GM06990 (cell line): ENCODE data around the gene OSBPL8.

Experiments used
- DNase-seq: peaks from one replicate; pipeline ENCODE4 v3.0.0-alpha.2; 2011; ENCODE audit not compliant: insufficient read length; ENCODE audit errors: extremely low read depth
- H3K27me3 ChIP-seq: replicated peaks from 2 replicates; pipeline ENCODE4 v1.6.0; 2011; ENCODE audit warnings: low read length; ENCODE audit not compliant: control insufficient read depth, insufficient read depth
- H3K36me3 ChIP-seq: 2 replicates; pipeline ENCODE4 v1.5.1; 2011; ENCODE audit warnings: low read length; ENCODE audit not compliant: control insufficient read depth, insufficient read depth
- H3K4me3 ChIP-seq: replicated peaks from 2 replicates; pipeline ENCODE4 v1.5.1; 2011; ENCODE audit warnings: low read depth, mild to moderate bottlenecking, control low read depth, low read length
- TF ChIP-seq, protein P1 (sequence below): IDR thresholded peaks from 2 replicates; pipeline ENCODE4 v1.5.1; 2011; ENCODE audit warnings: low read length, control low read depth, mild to moderate bottlenecking, inconsistent platforms; ENCODE audit not compliant: insufficient read depth, poor library complexity, severe bottlenecking

OSBPL8 gene

DNA sequence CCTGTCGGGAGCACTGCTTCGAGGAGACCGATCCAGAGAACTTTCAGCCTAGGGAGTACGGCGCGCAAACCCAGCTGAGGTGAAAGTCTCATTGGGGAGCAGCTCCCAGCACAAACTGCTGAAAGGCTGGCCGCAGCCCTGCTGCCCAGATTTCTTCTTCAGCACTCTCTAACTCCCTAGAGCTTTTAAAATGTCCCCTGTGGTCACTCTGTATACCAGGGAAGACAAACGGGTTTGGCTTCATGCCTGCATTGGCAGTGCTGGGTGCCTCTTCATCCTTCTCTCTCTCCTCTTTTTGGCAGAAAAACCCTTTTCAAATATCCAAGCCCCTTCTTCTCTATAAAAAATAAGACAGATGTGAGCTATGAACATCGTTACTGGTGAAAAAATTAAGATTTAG is 246.3 kb downstream of the OSBPL8 start:
- no peaks in the 10 kb centered on the region for H3K27me3 ChIP-seq
- no peak overlapping the region for H3K4me3 ChIP-seq
- H3K36me3 ChIP-seq = no peaks in the 10 kb centered on the region
- DNase-seq = no peak
- TF ChIP-seq, protein P1, sequence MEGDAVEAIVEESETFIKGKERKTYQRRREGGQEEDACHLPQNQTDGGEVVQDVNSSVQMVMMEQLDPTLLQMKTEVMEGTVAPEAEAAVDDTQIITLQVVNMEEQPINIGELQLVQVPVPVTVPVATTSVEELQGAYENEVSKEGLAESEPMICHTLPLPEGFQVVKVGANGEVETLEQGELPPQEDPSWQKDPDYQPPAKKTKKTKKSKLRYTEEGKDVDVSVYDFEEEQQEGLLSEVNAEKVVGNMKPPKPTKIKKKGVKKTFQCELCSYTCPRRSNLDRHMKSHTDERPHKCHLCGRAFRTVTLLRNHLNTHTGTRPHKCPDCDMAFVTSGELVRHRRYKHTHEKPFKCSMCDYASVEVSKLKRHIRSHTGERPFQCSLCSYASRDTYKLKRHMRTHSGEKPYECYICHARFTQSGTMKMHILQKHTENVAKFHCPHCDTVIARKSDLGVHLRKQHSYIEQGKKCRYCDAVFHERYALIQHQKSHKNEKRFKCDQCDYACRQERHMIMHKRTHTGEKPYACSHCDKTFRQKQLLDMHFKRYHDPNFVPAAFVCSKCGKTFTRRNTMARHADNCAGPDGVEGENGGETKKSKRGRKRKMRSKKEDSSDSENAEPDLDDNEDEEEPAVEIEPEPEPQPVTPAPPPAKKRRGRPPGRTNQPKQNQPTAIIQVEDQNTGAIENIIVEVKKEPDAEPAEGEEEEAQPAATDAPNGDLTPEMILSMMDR = no peak

DNA sequence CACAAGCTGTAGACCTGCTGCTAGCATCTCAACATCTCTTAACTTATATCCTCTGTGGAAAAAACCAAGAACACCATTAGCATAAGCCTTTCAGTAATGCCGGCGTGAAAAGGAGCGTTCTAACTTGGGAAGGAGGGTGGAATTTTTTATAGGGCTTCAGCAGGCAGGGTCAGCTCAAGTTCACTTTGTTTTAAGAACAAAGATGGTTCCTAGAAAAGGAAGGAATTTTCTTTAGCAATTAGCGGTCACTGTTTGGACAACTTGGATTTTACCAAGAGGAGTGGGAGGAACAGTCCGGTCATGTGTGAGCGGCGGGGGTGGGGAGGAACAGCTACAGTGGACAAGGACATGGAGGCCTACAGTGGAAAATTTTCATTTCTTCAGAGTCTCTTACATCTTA is 247.3 kb downstream of the OSBPL8 start:
- Histone ChIP-seq H3K27me3 (no peaks in the 10 kb centered on the region), H3K36me3 (no peaks in the 10 kb centered on the region), H3K4me3 (no peak overlapping the region)
- TF ChIP-seq, protein P1 = no peak
- no peak for DNase-seq

DNA sequence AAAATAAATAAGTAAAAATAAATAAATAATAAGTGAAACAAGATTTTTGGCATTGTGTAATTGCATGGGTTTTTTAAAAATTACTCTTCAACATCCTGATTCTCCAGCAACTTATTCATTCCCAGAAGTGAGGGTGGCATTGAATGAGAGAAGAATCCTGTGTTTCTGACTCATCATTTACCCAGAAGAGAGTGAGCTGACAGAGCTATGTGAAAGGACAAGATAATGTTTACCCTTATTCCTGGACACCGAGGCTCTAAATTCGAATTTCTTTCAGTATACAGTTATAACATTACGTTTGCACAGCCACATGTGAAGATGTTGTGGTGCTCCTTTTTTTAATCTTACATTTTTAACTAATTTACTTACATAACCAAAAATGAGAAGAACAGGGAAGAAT is 247.8 kb downstream of the OSBPL8 start:
- TF ChIP-seq, protein P1 = no peak
- Histone ChIP-seq H3K27me3 (no peaks in the 10 kb centered on the region), H3K4me3 (no peak overlapping the region), H3K36me3 (no peaks in the 10 kb centered on the region)
- DNase-seq = no peak

DNA sequence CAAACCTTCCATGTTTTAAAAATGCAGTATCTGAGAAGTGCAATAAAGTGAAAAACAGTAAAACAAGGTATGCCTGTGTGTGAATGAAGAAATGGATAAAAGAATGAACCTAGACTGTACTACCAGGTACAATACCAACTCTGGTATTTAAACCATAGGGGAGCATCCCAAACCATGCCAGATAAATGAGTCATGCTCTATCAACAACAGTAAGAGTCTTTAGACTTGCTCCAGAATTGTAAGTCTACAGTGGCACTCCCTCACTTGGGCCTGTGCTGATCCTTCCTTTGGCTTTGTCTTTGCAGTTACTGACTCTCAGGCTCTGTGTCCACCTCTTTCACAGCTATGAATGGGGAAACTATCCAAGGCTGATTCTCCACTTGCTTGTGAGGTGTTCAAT is 249.5 kb downstream of the OSBPL8 start:
- no peak for DNase-seq
- TF ChIP-seq, protein P1 = no peak
- no peak overlapping the region for H3K4me3 ChIP-seq
- no peaks in the 10 kb centered on the region for H3K36me3 ChIP-seq
- no peaks in the 10 kb centered on the region for H3K27me3 ChIP-seq

DNA sequence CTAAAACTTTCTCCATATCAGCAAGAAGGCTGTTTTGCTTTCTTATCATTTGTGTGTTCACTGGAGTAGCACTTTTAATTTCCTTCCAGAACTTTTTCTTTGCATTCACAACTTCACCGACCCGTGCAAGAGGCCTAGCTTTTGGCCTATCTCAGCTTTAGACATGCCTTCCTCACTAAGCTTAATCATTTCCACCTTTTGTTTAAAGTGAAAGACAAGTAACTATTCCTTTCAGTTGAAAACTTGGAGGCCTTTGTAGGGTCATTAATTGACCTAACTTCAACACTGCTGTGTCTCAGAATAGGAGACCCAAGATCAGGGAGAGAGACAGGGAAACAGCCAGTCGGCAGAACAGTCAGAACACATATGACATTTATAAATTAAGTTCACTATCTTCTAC is 250.7 kb downstream of the OSBPL8 start:
- no peaks in the 10 kb centered on the region for H3K36me3 ChIP-seq
- TF ChIP-seq, protein P1 = no peak
- no peak for DNase-seq
- no peaks in the 10 kb centered on the region for H3K27me3 ChIP-seq
- no peak overlapping the region for H3K4me3 ChIP-seq

DNA sequence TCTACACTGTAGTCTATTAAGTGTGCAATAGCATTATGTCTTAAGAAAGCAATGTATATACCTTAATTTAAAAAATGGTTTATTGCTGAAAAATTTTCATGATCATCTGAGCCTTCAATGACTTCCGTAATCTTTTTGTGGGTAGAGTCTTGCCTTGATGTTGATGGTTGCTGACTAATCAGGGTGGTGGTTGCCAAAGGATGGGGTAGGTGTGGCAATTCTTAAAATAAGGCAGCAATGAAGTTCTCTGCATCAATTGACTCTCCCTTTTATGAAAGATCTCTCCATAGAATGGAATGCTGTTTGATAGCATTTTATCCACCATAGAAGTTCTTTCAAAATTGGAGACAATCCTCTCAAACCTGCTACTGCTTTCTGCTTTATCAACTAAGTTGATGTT is 252.5 kb downstream of the OSBPL8 start:
- no peaks in the 10 kb centered on the region for H3K36me3 ChIP-seq
- H3K27me3 ChIP-seq = no peaks in the 10 kb centered on the region
- DNase-seq = no peak
- TF ChIP-seq, protein P1 = no peak
- H3K4me3 ChIP-seq = no peak overlapping the region
